Stimulated activated naive CD8-positive, alpha-beta T cell treated with anti-CD3 and anti-CD28 coated beads, Interleukin-15, Interleukin-2, amounts not matched to agents 100 ng/mL and 50 ng/mL, for 24 hours (primary cell): ENCODE data around the gene FBXW4.

Experiments
- H3K27ac Mint-ChIP-seq: one replicate; pipeline ENCODE4 v1.8.0; 2021; ENCODE audit warnings: mild to moderate bottlenecking, mixed read lengths
- H3K27me3 Mint-ChIP-seq: one replicate; pipeline ENCODE4 v1.8.0; 2021; ENCODE audit warnings: mixed read lengths
- H3K36me3 Mint-ChIP-seq: one replicate; pipeline ENCODE4 v1.8.0; 2021; ENCODE audit warnings: low read depth, mixed read lengths
- H3K4me1 Mint-ChIP-seq: one replicate; pipeline ENCODE4 v1.8.0; 2021; ENCODE audit warnings: low read depth, mixed read lengths
- H3K4me3 Mint-ChIP-seq: one replicate; pipeline ENCODE4 v1.8.0; 2021; ENCODE audit warnings: mild to moderate bottlenecking, mixed read lengths
- H3K9me3 Mint-ChIP-seq: one replicate; pipeline ENCODE4 v1.8.0; 2021; ENCODE audit warnings: mixed read lengths

Gene FBXW4

GRCh38 chr10:101578192-101578591 is 116.8 kb downstream of the FBXW4 start:
- Mint-ChIP-seq H3K4me3 (no peak overlapping the region), H3K27me3 (no peaks in the 10 kb centered on the region), H3K4me1 (no peaks in the 10 kb centered on the region), H3K27ac (no peak overlapping the region), H3K36me3 (peaks cover 6% of the 10 kb centered on the region), H3K9me3 (no peaks in the 10 kb centered on the region)

- Mint-ChIP-seq H3K27me3 (no peaks in the 10 kb centered on the region), H3K9me3 (no peaks in the 10 kb centered on the region), H3K4me3 (no peak overlapping the region), H3K36me3 (peaks cover 6% of the 10 kb centered on the region), H3K4me1 (no peaks in the 10 kb centered on the region), H3K27ac (no peak overlapping the region)
Observed at GRCh38 chr10:101577121-101577871, 117.7 kb downstream of the FBXW4 start.

GRCh38 chr10:101576211-101576863 is 118.6 kb downstream of the FBXW4 start:
- Mint-ChIP-seq H3K4me1 (no peaks in the 10 kb centered on the region), H3K27me3 (no peaks in the 10 kb centered on the region), H3K9me3 (no peaks in the 10 kb centered on the region), H3K27ac (no peak overlapping the region), H3K4me3 (no peak overlapping the region), H3K36me3 (peaks cover 6% of the 10 kb centered on the region)

- H3K27ac Mint-ChIP-seq: no peak overlapping the region
- H3K4me3 Mint-ChIP-seq: no peak overlapping the region
Observed at GRCh38 chr10:101575580-101576210, 119.3 kb downstream of the FBXW4 start.

GRCh38 chr10:101575091-101575490 is 119.9 kb downstream of the FBXW4 start:
- no peaks in the 10 kb centered on the region for H3K9me3 Mint-ChIP-seq
- H3K36me3 Mint-ChIP-seq: peaks cover 6% of the 10 kb centered on the region
- H3K4me3 Mint-ChIP-seq: no peak overlapping the region
- no peak overlapping the region for H3K27ac Mint-ChIP-seq
- no peaks in the 10 kb centered on the region for H3K27me3 Mint-ChIP-seq
- peaks cover 3% of the 10 kb centered on the region for H3K4me1 Mint-ChIP-seq

More at GRCh38 chr10:101575580-101576210, 119.3 kb downstream of the FBXW4 start:
- no peaks in the 10 kb centered on the region for H3K27me3 Mint-ChIP-seq
- H3K4me1 Mint-ChIP-seq: peaks cover under 1% of the 10 kb centered on the region
- H3K36me3 Mint-ChIP-seq: peaks cover 6% of the 10 kb centered on the region
- no peaks in the 10 kb centered on the region for H3K9me3 Mint-ChIP-seq

- Mint-ChIP-seq H3K27ac (no peak overlapping the region), H3K4me3 (no peak overlapping the region), H3K36me3 (peaks cover 6% of the 10 kb centered on the region), H3K27me3 (peaks cover 8% of the 10 kb centered on the region), H3K4me1 (peaks cover 7% of the 10 kb centered on the region), H3K9me3 (no peaks in the 10 kb centered on the region)
Observed at GRCh38 chr10:101573885-101574753, 120.9 kb downstream of the FBXW4 start.

GRCh38 chr10:101572785-101573184 is 122.2 kb downstream of the FBXW4 start:
- Mint-ChIP-seq H3K9me3 (no peaks in the 10 kb centered on the region), H3K4me1 (peaks cover 7% of the 10 kb centered on the region), H3K27me3 (peaks cover 22% of the 10 kb centered on the region), H3K27ac (no peak overlapping the region), H3K4me3 (no peak overlapping the region), H3K36me3 (no peaks in the 10 kb centered on the region)

- H3K9me3 Mint-ChIP-seq: no peaks in the 10 kb centered on the region
- H3K36me3 Mint-ChIP-seq: no peaks in the 10 kb centered on the region
- H3K27ac Mint-ChIP-seq: no peak overlapping the region
- H3K27me3 Mint-ChIP-seq: peaks cover 28% of the 10 kb centered on the region
- no peak overlapping the region for H3K4me3 Mint-ChIP-seq
- peaks cover 10% of the 10 kb centered on the region for H3K4me1 Mint-ChIP-seq
Observed at GRCh38 chr10:101572126-101572525, 122.8 kb downstream of the FBXW4 start.

GRCh38 chr10:101571271-101571925 is 123.6 kb downstream of the FBXW4 start:
- no peak overlapping the region for H3K27ac Mint-ChIP-seq
- peaks cover 33% of the 10 kb centered on the region for H3K27me3 Mint-ChIP-seq
- no peaks in the 10 kb centered on the region for H3K36me3 Mint-ChIP-seq
- peaks cover 15% of the 10 kb centered on the region for H3K4me1 Mint-ChIP-seq
- H3K9me3 Mint-ChIP-seq: no peaks in the 10 kb centered on the region
- no peak overlapping the region for H3K4me3 Mint-ChIP-seq

GRCh38 chr10:101570428-101571270 is 124.3 kb downstream of the FBXW4 start:
- Mint-ChIP-seq H3K4me1 (peaks cover 18% of the 10 kb centered on the region), H3K27ac (no peak overlapping the region), H3K36me3 (no peaks in the 10 kb centered on the region), H3K9me3 (no peaks in the 10 kb centered on the region), H3K27me3 (peaks cover 41% of the 10 kb centered on the region), H3K4me3 (peak overlapping the region; percentile 78)

GRCh38 chr10:101569622-101570427 is 125.1 kb downstream of the FBXW4 start:
- Mint-ChIP-seq H3K27me3 (peaks cover 49% of the 10 kb centered on the region), H3K4me3 (peak overlapping the region; percentile 78), H3K27ac (no peak overlapping the region), H3K36me3 (no peaks in the 10 kb centered on the region), H3K4me1 (peaks cover 18% of the 10 kb centered on the region), H3K9me3 (no peaks in the 10 kb centered on the region)

GRCh38 chr10:101569323-101569621 is 125.7 kb downstream of the FBXW4 start:
- H3K4me3 Mint-ChIP-seq: peak overlapping the region; percentile 78
- no peaks in the 10 kb centered on the region for H3K36me3 Mint-ChIP-seq
- peaks cover 18% of the 10 kb centered on the region for H3K4me1 Mint-ChIP-seq
- H3K27me3 Mint-ChIP-seq: peaks cover 52% of the 10 kb centered on the region
- no peaks in the 10 kb centered on the region for H3K9me3 Mint-ChIP-seq
- H3K27ac Mint-ChIP-seq: no peak overlapping the region
